ENCODE measurements around the gene POLA1. TPM values are rescaled to one million over a fixed set of nuclear protein-coding genes. Genes with fewer than 3 reads are reported as not detected.

The POLA1 gene
- total RNA-seq, 1 donor from 2014 or later = 76.5 TPM

- peaks cover 14% of the 10 kb centered on the region for H3K4me1 Mint-ChIP-seq
- no peak overlapping the region for H3K4me3 Mint-ChIP-seq
- DNase-seq (ENCODE audit: low read depth, low spot score) = no peak
- H3K27ac Mint-ChIP-seq (ENCODE audit: unreplicated experiment) = no peak overlapping the region
- H3K27me3 Mint-ChIP-seq (ENCODE audit: low read depth) = no peaks in the 10 kb centered on the region
- no peak for TF ChIP-seq CTCF (conservative IDR thresholded peaks at IDR 0.05)
- no peaks in the 10 kb centered on the region for H3K9me3 Mint-ChIP-seq
- H3K36me3 Mint-ChIP-seq (ENCODE audit: low read depth) = peaks cover 16% of the 10 kb centered on the region
Observed at GRCh38 chrX:24925430-24925829, 231.7 kb downstream of the POLA1 start.

- H3K4me3 Mint-ChIP-seq = no peak overlapping the region
- H3K27me3 Mint-ChIP-seq (ENCODE audit: low read depth) = no peaks in the 10 kb centered on the region
- H3K36me3 Mint-ChIP-seq (ENCODE audit: low read depth) = peaks cover 15% of the 10 kb centered on the region
- H3K9me3 Mint-ChIP-seq = no peaks in the 10 kb centered on the region
- H3K27ac Mint-ChIP-seq (ENCODE audit: unreplicated experiment) = no peak overlapping the region
- no peak for DNase-seq (ENCODE audit: low read depth, low spot score)
- no peak for TF ChIP-seq CTCF (conservative IDR thresholded peaks at IDR 0.05)
- peaks cover 14% of the 10 kb centered on the region for H3K4me1 Mint-ChIP-seq
Observed at GRCh38 chrX:24927372-24927771, 233.7 kb downstream of the POLA1 start.

- peaks cover 15% of the 10 kb centered on the region for H3K36me3 Mint-ChIP-seq (ENCODE audit: low read depth)
- no peak overlapping the region for H3K27ac Mint-ChIP-seq (ENCODE audit: unreplicated experiment)
- no peak for DNase-seq (ENCODE audit: low read depth, low spot score)
- H3K27me3 Mint-ChIP-seq (ENCODE audit: low read depth) = no peaks in the 10 kb centered on the region
- no peak overlapping the region for H3K4me3 Mint-ChIP-seq
- TF ChIP-seq CTCF (conservative IDR thresholded peaks at IDR 0.05) = no peak
- H3K4me1 Mint-ChIP-seq = peaks cover 14% of the 10 kb centered on the region
- no peaks in the 10 kb centered on the region for H3K9me3 Mint-ChIP-seq
Observed at GRCh38 chrX:24928114-24928513, 234.4 kb downstream of the POLA1 start.

GRCh38 chrX:24934279-24934678 lies 240.6 kb downstream of the POLA1 start:
- H3K9me3 Mint-ChIP-seq = no peaks in the 10 kb centered on the region
- peaks cover 8% of the 10 kb centered on the region for H3K36me3 Mint-ChIP-seq (ENCODE audit: low read depth)
- no peaks in the 10 kb centered on the region for H3K4me1 Mint-ChIP-seq
- TF ChIP-seq CTCF (conservative IDR thresholded peaks at IDR 0.05) = no peak
- H3K4me3 Mint-ChIP-seq = no peak overlapping the region
- H3K27me3 Mint-ChIP-seq (ENCODE audit: low read depth) = no peaks in the 10 kb centered on the region
- no peak overlapping the region for H3K27ac Mint-ChIP-seq (ENCODE audit: unreplicated experiment)
- no peak for DNase-seq (ENCODE audit: low read depth, low spot score)

- Mint-ChIP-seq H3K4me1 (peaks cover 32% of the 10 kb centered on the region), H3K27ac (ENCODE audit: unreplicated experiment) (peak overlapping the region; percentile 53), H3K9me3 (no peaks in the 10 kb centered on the region), H3K4me3 (no peak overlapping the region), H3K27me3 (ENCODE audit: low read depth) (no peaks in the 10 kb centered on the region), H3K36me3 (ENCODE audit: low read depth) (no peaks in the 10 kb centered on the region)
- TF ChIP-seq CTCF (conservative IDR thresholded peaks at IDR 0.05) = no peak
- no peak for DNase-seq (ENCODE audit: low read depth, low spot score)
Observed at GRCh38 chrX:24945009-24945408, 251.3 kb downstream of the POLA1 start.

- Mint-ChIP-seq H3K27me3 (ENCODE audit: low read depth) (no peaks in the 10 kb centered on the region), H3K36me3 (ENCODE audit: low read depth) (no peaks in the 10 kb centered on the region), H3K9me3 (no peaks in the 10 kb centered on the region), H3K4me3 (no peak overlapping the region), H3K4me1 (peaks cover 32% of the 10 kb centered on the region), H3K27ac (ENCODE audit: unreplicated experiment) (peak overlapping the region; percentile 52)
- no peak for DNase-seq (ENCODE audit: low read depth, low spot score)
- no peak for TF ChIP-seq CTCF (conservative IDR thresholded peaks at IDR 0.05)
Observed at GRCh38 chrX:24946369-24946768, 252.7 kb downstream of the POLA1 start.
